HepG2 (cell line): ENCODE data around the gene ZBTB46. TPM values are rescaled to one million over a fixed set of nuclear protein-coding genes. Genes with fewer than 3 reads are reported as not detected.
A peak's percentile ranks its signal among the peaks of the same experiment; 100 is the strongest.

Experiments used
- ATF4 ChIP-seq, 2 experiments: fragments of 450-650 bp in 1 of 2; sonication (generic) in 1 of 2; formaldehyde crosslinking; IDR thresholded peaks; 2 replicates each; pipeline versions ENCODE4 v1.5.0 to v1.8.0; 2020 to 2022; ENCODE audit warnings: mild to moderate bottlenecking in 1 of 2, missing genetic modification reagents in 1 of 2
- CENPT ChIP-seq: sonication (generic); formaldehyde crosslinking; IDR thresholded peaks from 2 replicates; pipeline ENCODE4 v1.8.0; 2022; ENCODE audit warnings: low read depth, mild to moderate bottlenecking, moderate library complexity, missing genetic modification reagents
- CHD4 ChIP-seq: fragments of 200-600 bp; sonication (generic); IDR thresholded peaks from 2 replicates; pipeline ENCODE4 v1.7.0; 2017; ENCODE audit warnings: mild to moderate bottlenecking, low read length, borderline replicate concordance
- DDIT3 ChIP-seq: sonication (generic); formaldehyde crosslinking; IDR thresholded peaks from 2 replicates; pipeline ENCODE4 v1.4.0; 2020; ENCODE audit warnings: mild to moderate bottlenecking, missing genetic modification reagents
- IKZF4 ChIP-seq: sonication (generic); formaldehyde crosslinking; IDR thresholded peaks from 2 replicates; pipeline ENCODE4 v1.5.1; 2020; ENCODE audit warnings: borderline replicate concordance, mild to moderate bottlenecking, low read depth, missing genetic modification reagents; ENCODE audit errors: not compliant biosample characterization
- MBD4 ChIP-seq: IDR thresholded peaks from 2 replicates; pipeline ENCODE4 v1.6.1; 2012; ENCODE audit warnings: low read length, inconsistent platforms, borderline replicate concordance
- PCBP2 ChIP-seq: fragments of 200-400 bp; formaldehyde crosslinking; optimal IDR thresholded peaks from 2 replicates; pipeline ENCODE3; 2018; ENCODE audit warnings: low read length, low read depth; ENCODE audit not compliant: poor library complexity, severe bottlenecking
- POGK ChIP-seq: sonication (generic); formaldehyde crosslinking; conservative IDR thresholded peaks from 2 replicates; pipeline ENCODE4 v1.8.0; 2022; ENCODE audit warnings: mild to moderate bottlenecking, moderate library complexity, missing genetic modification reagents
- TARDBP ChIP-seq: sonication (generic); formaldehyde crosslinking; IDR thresholded peaks from 2 replicates; pipeline ENCODE4 v1.8.0; 2022; ENCODE audit warnings: mild to moderate bottlenecking, missing genetic modification reagents
- ZNF530 ChIP-seq: sonication (generic); formaldehyde crosslinking; IDR thresholded peaks from 2 replicates; pipeline ENCODE4 v1.5.0; 2020; ENCODE audit warnings: low read depth, mild to moderate bottlenecking, missing genetic modification reagents
- ZNF749 ChIP-seq: sonication (generic); formaldehyde crosslinking; IDR thresholded peaks from 2 replicates; pipeline ENCODE4 v1.8.0; 2022; ENCODE audit warnings: mild to moderate bottlenecking, missing genetic modification reagents, moderate library complexity, borderline replicate concordance
- polyA plus RNA-seq, 8 experiments: library from polyadenylated mRNA; depleted of rRNA in 3 of 8; stranded (reverse) in 7 of 8; unstranded in 1 of 8; fragments of >200 nt; fragmentation: Illumina TruSeq in 4 of 8; extraction: Trizol in 4 of 8; gene quantifications; 2 replicates each; pipeline versions ENCODE4 v1.2.1 to v1.2.3, GENCODE V29; 2011 to 2016; ENCODE audit warnings: low read depth in 4 of 8, missing spikeins in 1 of 8, mixed read lengths in 1 of 8; ENCODE audit not compliant: insufficient read depth in 1 of 8
- total RNA-seq, 5 experiments: library from RNA; depleted of rRNA; stranded (reverse); fragments of >200 nt; fragmentation: Illumina TruSeq; extraction: Trizol; gene quantifications; 2 replicates each; pipeline ENCODE4 v1.2.3, GENCODE V29; 2016; ENCODE audit warnings: low read depth in 1 of 5
- TF ChIP-seq, protein P1 (sequence below), 2 experiments: sonication (generic) in 1 of 2; formaldehyde crosslinking in 1 of 2; IDR thresholded peaks; 2 replicates each; pipeline versions ENCODE4 v1.4.0 to v1.6.1; 2016 to 2020; ENCODE audit warnings: borderline replicate concordance in 1 of 2, low read depth in 1 of 2, mild to moderate bottlenecking in 1 of 2, missing genetic modification reagents in 1 of 2
- TF ChIP-seq, protein P2 (sequence below): sonication (generic); formaldehyde crosslinking; IDR thresholded peaks from 2 replicates; pipeline ENCODE4 v1.5.1; 2020; ENCODE audit warnings: missing genetic modification reagents, mild to moderate bottlenecking, borderline replicate concordance
- TF ChIP-seq, protein P3 (sequence below): sonication (generic); formaldehyde crosslinking; IDR thresholded peaks from 2 replicates; pipeline ENCODE4 v1.4.0; 2020; ENCODE audit warnings: mild to moderate bottlenecking, missing genetic modification reagents

ZBTB46 gene
- total and polyA plus RNA-seq, 2 of the 13 experiments (the other 11 are each of a cell fraction or from before 2014, with no cell fraction given) = 1.6 to 13.5 TPM

- TF ChIP-seq DDIT3 (no peak), ZNF530 (CRISPR knock-in tag) (no peak), PCBP2 (no peak), TARDBP (CRISPR knock-in tag) (no peak), ATF4 (CRISPR knock-in tag; IDR thresholded peaks at IDR 0.05) (no peak), MBD4 (no peak), CENPT (no peak), IKZF4 (CRISPR knock-in tag) (no peak), POGK (no peak), ZNF749 (CRISPR knock-in tag) (no peak), CHD4 (no peak)
- TF ChIP-seq, protein P1, sequence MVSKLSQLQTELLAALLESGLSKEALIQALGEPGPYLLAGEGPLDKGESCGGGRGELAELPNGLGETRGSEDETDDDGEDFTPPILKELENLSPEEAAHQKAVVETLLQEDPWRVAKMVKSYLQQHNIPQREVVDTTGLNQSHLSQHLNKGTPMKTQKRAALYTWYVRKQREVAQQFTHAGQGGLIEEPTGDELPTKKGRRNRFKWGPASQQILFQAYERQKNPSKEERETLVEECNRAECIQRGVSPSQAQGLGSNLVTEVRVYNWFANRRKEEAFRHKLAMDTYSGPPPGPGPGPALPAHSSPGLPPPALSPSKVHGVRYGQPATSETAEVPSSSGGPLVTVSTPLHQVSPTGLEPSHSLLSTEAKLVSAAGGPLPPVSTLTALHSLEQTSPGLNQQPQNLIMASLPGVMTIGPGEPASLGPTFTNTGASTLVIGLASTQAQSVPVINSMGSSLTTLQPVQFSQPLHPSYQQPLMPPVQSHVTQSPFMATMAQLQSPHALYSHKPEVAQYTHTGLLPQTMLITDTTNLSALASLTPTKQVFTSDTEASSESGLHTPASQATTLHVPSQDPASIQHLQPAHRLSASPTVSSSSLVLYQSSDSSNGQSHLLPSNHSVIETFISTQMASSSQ (IDR thresholded peaks at IDR 0.05; ENCODE audit: low read depth) = no peak
- TF ChIP-seq, protein P1 (CRISPR knock-in tag; IDR thresholded peaks at IDR 0.05; ENCODE audit: borderline replicate concordance) = no peak
- TF ChIP-seq, protein P2, sequence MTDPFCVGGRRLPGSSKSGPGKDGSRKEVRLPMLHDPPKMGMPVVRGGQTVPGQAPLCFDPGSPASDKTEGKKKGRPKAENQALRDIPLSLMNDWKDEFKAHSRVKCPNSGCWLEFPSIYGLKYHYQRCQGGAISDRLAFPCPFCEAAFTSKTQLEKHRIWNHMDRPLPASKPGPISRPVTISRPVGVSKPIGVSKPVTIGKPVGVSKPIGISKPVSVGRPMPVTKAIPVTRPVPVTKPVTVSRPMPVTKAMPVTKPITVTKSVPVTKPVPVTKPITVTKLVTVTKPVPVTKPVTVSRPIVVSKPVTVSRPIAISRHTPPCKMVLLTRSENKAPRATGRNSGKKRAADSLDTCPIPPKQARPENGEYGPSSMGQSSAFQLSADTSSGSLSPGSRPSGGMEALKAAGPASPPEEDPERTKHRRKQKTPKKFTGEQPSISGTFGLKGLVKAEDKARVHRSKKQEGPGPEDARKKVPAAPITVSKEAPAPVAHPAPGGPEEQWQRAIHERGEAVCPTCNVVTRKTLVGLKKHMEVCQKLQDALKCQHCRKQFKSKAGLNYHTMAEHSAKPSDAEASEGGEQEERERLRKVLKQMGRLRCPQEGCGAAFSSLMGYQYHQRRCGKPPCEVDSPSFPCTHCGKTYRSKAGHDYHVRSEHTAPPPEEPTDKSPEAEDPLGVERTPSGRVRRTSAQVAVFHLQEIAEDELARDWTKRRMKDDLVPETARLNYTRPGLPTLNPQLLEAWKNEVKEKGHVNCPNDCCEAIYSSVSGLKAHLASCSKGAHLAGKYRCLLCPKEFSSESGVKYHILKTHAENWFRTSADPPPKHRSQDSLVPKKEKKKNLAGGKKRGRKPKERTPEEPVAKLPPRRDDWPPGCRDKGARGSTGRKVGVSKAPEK (CRISPR knock-in tag) = 0 out of 2 replicates have a peak, but pooled peaks have one; percentile 1
- TF ChIP-seq, protein P3, sequence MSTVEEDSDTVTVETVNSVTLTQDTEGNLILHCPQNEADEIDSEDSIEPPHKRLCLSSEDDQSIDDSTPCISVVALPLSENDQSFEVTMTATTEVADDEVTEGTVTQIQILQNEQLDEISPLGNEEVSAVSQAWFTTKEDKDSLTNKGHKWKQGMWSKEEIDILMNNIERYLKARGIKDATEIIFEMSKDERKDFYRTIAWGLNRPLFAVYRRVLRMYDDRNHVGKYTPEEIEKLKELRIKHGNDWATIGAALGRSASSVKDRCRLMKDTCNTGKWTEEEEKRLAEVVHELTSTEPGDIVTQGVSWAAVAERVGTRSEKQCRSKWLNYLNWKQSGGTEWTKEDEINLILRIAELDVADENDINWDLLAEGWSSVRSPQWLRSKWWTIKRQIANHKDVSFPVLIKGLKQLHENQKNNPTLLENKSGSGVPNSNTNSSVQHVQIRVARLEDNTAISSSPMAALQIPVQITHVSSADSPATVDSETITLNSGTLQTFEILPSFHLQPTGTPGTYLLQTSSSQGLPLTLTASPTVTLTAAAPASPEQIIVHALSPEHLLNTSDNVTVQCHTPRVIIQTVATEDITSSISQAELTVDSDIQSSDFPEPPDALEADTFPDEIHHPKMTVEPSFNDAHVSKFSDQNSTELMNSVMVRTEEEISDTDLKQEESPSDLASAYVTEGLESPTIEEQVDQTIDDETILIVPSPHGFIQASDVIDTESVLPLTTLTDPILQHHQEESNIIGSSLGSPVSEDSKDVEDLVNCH (CRISPR knock-in tag) = no peak
These were observed 26.8 kb upstream of the ZBTB46 start (continued) for GRCh38 chr20:63857764-63858392.
